Coronary artery (tissue), 2 donors: ENCODE measurements around the gene PTPRE.

Source experiments
- DNase-seq: peaks from one replicate; pipeline ENCODE4 v3.0.0-alpha.2; 2017; ENCODE audit warnings: low spot score
- H3K27ac ChIP-seq, 2 donors: fragments of 200-600 bp; sonication (generic); one replicate each; pipeline ENCODE4 v1.5.1; 2016 to 2019
- H3K4me3 ChIP-seq: fragments of 200-600 bp; sonication (generic); 2 replicates; pipeline ENCODE4 v1.5.1; 2016; ENCODE audit warnings: mild to moderate bottlenecking, moderate library complexity
- TF ChIP-seq, protein P1 (sequence below): fragments of 200-600 bp; sonication (generic); IDR thresholded peaks from one replicate; pipeline ENCODE4 v1.5.1; 2019; ENCODE audit warnings: antibody characterized with exemption

Gene PTPRE

DNA sequence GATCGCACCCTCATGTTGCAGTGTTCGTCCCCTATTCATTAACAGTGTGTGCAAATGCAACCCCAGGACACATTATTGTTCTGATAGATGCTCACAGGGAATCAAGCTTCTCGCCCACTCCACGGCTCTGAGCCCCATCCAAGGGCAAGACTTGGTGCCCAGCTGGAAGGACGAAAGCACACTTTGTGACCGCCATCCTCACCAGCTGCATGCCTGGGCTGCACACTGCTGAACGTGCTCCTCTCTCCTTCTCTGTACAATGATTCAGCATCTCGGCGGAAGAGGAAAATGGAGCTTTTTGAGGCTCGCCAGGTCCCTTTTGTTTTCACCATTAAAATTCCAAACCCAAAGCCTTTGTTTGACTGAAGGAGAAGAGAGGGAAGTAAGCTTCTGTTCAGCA is 177.5 kb downstream of the PTPRE start:
- Histone ChIP-seq H3K27ac (no peak overlapping the region), H3K4me3 (no peak overlapping the region)
- TF ChIP-seq, protein P1, sequence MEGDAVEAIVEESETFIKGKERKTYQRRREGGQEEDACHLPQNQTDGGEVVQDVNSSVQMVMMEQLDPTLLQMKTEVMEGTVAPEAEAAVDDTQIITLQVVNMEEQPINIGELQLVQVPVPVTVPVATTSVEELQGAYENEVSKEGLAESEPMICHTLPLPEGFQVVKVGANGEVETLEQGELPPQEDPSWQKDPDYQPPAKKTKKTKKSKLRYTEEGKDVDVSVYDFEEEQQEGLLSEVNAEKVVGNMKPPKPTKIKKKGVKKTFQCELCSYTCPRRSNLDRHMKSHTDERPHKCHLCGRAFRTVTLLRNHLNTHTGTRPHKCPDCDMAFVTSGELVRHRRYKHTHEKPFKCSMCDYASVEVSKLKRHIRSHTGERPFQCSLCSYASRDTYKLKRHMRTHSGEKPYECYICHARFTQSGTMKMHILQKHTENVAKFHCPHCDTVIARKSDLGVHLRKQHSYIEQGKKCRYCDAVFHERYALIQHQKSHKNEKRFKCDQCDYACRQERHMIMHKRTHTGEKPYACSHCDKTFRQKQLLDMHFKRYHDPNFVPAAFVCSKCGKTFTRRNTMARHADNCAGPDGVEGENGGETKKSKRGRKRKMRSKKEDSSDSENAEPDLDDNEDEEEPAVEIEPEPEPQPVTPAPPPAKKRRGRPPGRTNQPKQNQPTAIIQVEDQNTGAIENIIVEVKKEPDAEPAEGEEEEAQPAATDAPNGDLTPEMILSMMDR = no peak
- peak; percentile 54 for DNase-seq

DNA sequence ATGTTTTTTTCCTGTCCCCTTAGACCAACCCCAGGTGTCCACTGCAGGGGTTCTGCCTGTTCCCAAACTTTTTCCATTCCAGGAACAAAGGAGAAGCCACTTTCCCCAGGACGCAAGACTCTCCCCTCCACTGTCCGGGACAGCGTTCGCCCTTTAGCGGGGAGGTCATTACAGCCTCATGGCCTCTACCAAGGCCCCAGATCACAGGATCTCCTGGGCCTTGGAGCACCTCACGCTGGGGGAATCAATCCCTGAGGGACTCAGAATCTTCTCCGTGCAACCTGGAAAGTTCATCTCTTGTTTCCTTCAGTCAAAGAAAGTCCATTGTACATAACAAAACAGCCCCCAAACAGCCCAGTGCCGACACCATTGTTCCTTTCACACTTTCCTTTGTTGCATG is 178.1 kb downstream of the PTPRE start:
- H3K27ac ChIP-seq = no peak overlapping the region
- TF ChIP-seq, protein P1 = no peak
- DNase-seq = no peak
- no peak overlapping the region for H3K4me3 ChIP-seq

DNA sequence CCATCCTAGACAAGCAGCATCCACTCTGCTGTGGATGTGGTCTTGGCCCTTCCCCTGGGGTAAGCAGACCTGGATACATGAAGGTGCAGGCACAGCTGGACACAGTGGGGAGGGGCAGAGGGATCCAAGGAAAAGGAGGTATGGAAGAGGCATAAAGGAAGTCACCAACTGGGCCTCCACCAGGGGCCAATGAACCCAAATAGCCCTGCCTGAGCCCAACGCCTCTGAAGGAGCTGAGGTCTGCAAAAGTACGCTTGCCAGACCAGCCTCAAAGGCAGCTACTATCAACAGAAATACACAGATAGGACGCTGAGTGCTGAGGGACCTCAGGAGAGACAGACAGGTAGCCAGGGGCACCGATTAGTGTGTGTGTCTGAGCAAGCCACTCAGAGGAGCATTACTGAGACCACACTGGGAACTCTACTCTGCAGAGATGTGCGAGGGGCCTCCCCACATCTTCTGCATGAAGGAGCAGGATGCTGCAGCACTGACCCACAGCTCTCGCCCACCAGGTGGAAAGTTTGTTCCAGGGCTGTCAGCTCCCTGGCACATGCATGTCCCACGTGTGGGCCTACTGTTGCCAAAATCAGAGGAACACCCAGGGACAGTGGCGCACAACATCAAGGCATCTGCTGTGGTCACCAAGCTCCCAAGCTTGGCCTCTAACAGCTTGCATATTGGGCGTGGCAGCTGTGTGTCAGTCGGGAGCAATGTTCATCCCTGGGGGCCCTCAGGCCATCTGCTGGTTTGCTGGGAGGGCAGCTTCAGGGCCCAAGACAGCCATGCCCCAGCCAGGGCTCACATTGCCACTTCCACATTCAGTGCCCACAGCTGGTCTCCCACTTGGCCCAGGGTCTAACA is 179.3 kb downstream of the PTPRE start:
- no peak overlapping the region for H3K4me3 ChIP-seq
- TF ChIP-seq, protein P1 = no peak
- H3K27ac ChIP-seq = no peak overlapping the region
- DNase-seq = peak; percentile 58

DNA sequence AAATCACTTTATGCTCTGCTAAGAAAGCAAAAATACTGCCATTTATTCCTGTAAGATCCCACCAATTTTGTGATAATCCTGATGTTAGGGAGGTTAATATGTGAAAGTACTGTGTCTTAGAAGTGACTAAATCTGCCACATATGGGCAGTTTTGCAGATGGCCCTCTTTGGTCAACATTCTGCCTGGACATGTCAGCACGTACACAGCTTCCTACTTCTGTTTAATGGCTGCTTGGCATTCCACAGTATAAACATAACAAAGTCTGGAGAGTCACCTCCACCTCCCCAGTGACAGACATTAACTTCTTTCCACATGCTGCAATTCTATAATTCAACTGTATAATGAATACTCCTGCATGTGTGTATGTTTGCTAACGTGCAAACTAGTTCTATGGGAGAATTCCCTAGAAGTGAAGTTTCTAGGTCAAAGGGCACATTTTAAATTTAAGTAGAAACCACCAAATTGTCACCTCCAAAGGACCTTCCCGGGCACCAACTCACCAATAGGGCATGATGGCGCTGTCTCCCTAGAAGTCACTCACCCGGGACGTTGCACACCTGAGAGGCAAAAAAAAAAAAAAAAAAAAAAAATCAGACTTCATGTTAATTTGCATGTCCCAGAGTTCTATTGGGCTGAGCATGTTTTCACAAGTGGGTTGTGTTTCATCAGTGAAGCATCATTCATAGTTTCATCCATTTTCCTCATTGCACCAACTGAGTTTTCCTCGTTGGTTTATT is 180.4 kb downstream of the PTPRE start:
- H3K27ac ChIP-seq = no peak overlapping the region
- TF ChIP-seq, protein P1 = no peak
- no peak for DNase-seq
- H3K4me3 ChIP-seq = no peak overlapping the region

DNA sequence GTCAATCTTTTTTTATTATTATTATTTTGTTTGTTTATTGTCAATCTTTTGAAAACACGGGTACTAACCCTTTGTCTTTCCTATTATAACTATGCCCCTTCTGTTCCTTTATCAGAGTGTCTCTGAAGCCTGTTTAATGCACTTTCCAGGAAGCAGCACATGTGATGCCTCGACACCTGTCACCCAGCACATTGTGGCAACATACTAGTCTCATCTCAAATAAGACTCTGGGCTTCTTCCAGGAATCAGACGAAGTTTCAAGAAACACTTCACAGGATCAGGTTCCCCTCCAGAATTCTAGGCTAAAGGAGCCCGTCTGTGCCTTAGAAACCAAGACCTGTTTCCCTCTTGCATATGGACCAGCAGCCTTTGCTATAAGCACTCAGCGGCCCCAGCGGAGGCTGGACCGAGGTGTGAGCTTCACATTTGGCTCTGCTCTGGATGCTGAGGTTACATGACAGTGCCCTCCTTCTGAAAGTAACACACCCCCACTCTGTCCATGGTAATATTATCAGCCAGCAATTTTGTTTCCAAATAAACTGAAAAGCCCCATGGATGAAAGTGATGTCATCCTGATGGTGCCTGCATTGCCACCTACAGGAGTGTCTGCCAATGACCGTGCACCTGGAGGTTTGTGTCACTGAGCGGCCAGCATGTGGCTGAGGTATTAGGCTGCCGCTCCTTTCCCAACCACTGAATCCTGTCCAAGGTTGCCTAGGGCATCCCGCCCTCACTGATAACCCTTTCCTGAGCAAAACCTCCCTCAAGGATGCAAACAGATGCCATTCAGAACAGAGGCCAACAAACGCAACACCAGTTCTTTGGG is 181.2 kb downstream of the PTPRE start:
- no peak overlapping the region for H3K4me3 ChIP-seq
- TF ChIP-seq, protein P1 = no peak
- peak; percentile 64 for DNase-seq
- no peak overlapping the region for H3K27ac ChIP-seq

DNA sequence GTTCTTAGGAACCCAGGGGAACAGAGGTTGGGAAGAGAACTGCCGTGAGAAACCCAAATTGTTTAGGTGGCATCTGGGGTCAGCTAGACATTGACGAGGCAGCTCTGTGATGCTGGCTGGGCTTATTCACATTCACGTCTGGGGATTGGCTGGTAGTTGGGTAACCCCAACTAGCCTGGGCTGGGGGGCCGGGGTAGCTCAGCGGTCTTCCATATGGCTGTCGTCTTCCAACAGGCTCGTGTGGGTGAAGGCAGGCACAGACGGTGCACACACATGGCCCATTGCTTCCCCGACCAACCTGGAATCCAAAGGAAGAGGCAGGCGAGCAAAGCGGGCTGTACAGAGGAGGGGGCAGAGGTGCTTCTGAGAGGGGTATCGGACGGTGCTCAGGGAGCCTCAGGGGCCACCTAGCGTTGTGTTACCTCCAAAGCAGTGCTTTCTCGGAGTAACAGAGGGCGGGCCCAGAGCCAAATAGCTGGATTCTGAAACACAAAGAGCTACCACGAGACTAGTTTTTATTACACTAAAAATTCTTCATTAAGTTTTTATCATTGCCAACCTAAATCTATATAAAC is 184.8 kb downstream of the PTPRE start:
- Histone ChIP-seq H3K4me3 (no peak overlapping the region), H3K27ac (no peak overlapping the region)
- TF ChIP-seq, protein P1 = no peak
- no peak for DNase-seq
